22Rv1 (cell line): Measurements from ENCODE around the gene CALHM6.

ENCODE experiments used
- H3K27ac ChIP-seq: fragments of 450-650 bp; 2 replicates; pipeline ENCODE4 v1.5.1; 2017
- CTCF ChIP-seq: fragments of 450-650 bp; IDR thresholded peaks from 2 replicates; pipeline ENCODE4 v1.5.1; 2017; ENCODE audit warnings: mild to moderate bottlenecking
- ZFX ChIP-seq: fragments of 450-650 bp; IDR thresholded peaks from 2 replicates; pipeline ENCODE4 v1.6.1; 2017; ENCODE audit warnings: antibody characterized with exemption, borderline replicate concordance

CALHM6 gene

GRCh38 chr6:116452531-116452930, 8.6 kb upstream of the CALHM6 start:
- TF ChIP-seq ZFX (no peak), CTCF (no peak)
- no peak overlapping the region for H3K27ac ChIP-seq

GRCh38 chr6:116456106-116456505, 5.1 kb upstream of the CALHM6 start:
- TF ChIP-seq ZFX (no peak), CTCF (no peak)
- H3K27ac ChIP-seq = no peak overlapping the region

GRCh38 chr6:116456927-116457326, 4.2 kb upstream of the CALHM6 start:
- TF ChIP-seq ZFX (no peak), CTCF (no peak)
- H3K27ac ChIP-seq = no peak overlapping the region

GRCh38 chr6:116458264-116458663, 2.9 kb upstream of the CALHM6 start:
- no peak overlapping the region for H3K27ac ChIP-seq
- TF ChIP-seq CTCF (no peak), ZFX (no peak)

GRCh38 chr6:116459927-116460326, 1.2 kb upstream of the CALHM6 start:
- no peak overlapping the region for H3K27ac ChIP-seq
- TF ChIP-seq ZFX (no peak), CTCF (no peak)

- TF ChIP-seq ZFX (no peak), CTCF (no peak)
Measured at GRCh38 chr6:116461932-116462885, 1.0 kb downstream of the CALHM6 start.

GRCh38 chr6:116463301-116463700, 2.1 kb downstream of the CALHM6 start:
- no peak overlapping the region for H3K27ac ChIP-seq
- TF ChIP-seq CTCF (no peak), ZFX (no peak)

More at GRCh38 chr6:116461932-116462885, 1.0 kb downstream of the CALHM6 start:
- H3K27ac ChIP-seq = no peak overlapping the region
